Stimulated activated CD4-positive, alpha-beta T cell treated with anti-CD3 and anti-CD28 coated beads, Interleukin-4, amount 100 ng/mL, for 48 hours (primary cell): Measurements from ENCODE around the gene GAS2L1.

Experiments used
- DNase-seq, 2 donors: peaks; one replicate each; pipeline ENCODE4 v3.0.0-alpha.2; 2020; ENCODE audit warnings: low read depth in 2 of 2

GAS2L1 gene

DNA sequence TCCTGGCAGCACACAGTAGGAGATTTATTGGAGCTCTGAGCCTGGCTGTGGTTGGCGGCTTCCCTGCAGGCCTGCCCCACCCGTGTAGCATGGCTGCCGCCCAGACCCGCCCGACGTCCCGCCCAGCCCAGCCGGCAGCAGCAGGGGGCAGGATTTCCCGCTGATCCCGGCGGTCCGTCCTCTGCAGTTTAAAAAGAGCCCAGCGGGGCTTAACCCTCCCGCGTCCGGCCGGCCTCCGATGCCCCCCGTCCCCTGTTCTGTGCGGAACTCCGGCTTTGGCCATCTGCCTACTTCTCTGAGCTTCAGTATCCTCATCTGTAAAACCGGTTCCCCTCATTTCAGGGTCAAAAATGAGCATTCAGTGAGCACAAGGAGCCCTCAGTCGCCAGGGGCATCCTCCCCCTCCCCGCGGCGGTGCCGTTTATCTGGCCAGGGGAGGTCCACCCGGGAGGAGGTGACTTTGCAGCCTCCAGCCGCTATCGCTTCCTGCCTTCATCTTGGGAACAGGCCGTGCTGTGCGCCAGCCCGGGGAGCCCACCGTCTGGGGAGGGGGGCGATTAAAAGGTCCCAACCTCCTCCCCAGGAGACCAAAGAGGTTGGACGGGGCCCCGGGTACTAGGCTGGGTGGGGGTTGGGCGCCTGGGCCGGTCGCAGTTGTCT is at the start of gene GAS2L1:
GAS2L1 (plus strand) TSS at position 476 of the 660 bp plus-strand sequence. CDS start 1,456 bp downstream, outside the sequence.
- peak in 1 of 2 donors; percentile 49 for DNase-seq

DNA sequence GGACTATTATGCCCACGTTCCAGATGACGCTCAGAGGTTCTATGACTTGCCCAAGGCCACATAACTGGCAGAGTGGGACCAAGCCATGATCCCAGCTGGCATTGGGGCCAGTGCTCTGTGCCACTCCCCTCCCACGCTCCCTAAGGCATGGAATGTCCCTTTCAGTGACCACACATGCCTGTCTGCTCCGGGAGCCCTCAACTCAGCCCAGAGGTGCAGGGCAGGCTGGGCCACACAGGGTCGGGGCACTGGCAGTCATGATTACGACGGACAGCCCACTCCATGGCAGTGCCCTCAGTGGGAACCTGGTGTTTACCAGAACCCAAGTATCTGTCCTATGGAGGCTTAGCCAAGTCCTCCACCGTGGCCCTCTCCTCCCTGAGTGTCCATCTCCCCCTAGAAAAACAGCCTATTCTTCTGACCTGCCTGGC is 48.7 kb upstream of the GAS2L1 start:
- no peak for DNase-seq

DNA sequence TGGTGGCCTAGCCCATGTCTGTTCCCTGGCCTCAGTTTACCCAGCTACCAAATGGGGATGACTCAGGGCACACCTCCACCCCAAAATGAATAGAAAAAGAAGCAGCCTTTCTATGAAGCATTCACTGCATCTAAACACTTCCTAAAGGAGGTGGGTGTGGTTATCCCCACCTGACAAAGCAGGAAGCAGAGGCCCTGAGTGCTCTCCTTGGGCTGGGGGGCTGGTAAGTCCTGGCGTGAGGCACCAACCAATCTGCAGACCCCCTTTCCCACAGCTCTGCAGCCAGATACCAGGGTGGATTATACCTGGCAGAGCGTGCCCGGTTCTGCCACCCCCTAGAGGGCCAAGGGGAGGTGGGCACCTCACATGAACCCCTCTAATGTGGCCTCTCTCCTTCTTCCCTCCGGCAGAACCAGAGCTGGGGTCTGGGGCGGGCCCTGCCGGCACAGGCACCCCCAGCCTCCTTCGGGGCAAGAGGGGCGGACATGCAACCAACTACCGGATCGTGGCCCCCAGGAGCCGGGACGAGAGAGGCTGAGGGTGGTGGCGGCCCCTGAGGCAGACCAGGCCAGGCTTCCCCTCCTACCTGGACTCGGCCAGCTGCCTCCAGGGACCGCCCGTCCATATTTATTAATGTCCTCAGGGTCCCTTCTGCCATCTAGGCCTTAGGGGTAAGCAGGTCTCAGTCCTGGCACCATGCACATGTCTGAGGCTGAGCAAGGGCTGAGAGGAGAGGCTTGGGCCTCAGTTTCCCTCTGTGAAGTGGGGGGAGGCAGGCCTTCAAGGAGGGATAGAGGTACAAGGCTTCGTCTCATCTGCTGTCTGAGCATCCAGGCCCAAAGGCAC is 47.8 kb upstream of the GAS2L1 start:
- DNase-seq = no peak

DNA sequence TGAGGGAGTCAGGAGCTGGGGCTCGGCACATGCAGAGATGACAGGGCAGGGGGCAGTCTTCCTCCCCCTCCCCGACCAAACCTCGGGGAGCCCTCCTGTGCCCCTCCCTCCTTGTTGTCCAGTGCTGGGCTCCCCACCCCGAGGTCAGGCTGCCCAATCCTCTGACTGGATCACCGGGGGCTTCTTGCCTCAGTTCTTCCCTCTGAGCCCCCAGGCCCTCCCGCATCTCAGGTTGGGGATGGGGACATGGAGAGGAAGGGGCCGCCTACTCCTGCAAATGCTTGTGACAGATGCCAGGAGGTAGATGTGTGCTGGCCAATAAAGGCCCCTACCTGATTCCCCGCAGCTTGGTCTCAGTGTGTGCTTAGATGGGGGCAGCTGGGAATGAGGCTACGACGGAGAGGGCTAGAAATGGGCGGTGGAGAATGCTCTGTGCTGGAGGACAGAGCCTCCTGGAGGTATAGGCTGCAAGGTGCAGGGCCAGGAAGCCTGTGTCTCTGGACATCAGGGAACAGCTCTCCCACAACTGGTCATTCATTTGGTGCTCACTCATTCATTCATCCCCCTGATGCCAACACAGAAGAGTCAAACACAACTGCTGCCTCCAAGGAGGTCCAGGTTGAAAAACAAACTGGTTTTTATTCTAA is 47.1 kb upstream of the GAS2L1 start:
- DNase-seq = no peak

DNA sequence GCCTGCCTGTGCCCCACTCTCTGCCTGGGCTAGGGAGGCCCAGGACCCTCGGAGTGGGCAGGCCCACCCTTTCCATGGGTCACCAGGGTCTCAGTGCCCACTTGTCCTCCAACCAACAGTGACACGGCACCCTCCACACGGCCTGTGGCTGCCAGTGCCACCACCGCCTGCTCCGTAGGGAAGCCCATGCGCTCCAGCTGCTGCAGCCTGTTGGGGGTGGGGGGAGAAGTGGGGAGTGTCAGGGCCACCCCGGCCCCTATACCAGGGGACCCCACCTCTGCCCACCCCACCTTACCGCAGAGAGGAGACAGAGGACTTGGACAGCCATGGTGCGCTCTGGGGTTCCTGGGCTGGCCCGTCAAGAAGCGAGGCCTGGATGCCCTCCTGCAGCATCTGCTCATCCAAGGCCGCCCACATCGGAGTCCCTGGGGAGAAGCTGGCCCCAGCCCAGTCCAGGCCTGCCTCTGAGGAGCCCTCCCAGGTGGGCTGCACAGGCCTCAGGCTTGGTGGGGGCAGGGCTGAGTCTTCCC is 46.4 kb upstream of the GAS2L1 start:
- DNase-seq = no peak

DNA sequence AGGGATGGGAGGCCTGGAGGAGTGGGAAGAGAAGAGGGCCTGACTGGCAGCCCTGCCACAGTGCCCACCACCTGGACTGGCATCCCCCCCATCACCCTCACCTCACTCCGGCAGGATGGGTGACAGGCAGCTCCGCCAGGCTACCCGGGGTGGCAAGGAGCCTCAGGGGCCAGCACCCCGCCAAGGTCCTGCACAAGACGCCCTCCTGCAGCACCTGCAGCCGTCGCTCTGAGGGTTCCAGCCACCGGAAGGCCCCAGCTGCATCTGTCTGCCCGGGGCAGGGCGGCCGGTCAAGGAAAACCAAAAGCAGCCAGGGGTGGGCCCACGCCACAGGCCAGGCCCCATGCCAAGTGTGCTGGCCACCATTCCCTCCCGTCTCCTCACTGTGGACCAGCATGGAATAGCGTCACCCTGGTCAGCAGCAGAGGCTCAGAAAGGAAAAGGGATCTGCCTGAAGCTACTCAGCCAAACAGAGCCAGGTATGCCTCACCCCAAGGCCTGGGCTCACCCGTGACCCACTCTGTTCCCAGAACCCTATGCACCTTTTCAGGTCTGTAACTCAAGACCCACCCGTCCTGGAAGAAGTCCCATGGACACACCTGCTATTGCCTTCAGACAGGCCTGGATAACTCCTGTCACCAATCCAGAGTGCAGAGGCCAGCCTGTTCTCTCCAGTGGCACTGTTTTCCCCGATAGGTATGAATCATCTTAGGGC is 45.7 kb upstream of the GAS2L1 start:
- DNase-seq = no peak

DNA sequence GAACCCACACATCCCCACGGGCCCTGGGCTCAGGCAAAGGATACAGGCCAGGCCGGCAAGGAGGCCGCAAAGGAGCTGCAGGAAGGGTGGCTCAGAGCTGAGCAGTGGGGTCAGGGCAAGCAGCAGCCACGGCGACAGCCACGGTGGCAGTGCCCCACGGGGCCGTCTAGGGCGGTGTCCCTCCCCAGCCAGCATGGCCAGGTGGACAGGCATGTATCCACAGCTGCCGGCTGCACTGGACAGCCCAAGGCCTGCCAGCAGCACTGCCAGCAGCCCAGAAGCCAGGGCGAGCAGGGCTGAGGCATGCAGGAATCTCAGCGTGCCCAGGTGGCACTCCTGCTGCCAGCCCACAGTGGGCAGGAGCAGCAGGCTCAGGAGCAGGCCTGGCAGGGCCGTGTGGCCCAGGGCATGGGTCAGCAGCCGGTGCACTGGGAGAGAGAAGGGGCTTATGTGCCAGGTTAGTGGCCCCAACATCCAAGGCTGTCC is 42.6 kb upstream of the GAS2L1 start:
- no peak for DNase-seq

DNA sequence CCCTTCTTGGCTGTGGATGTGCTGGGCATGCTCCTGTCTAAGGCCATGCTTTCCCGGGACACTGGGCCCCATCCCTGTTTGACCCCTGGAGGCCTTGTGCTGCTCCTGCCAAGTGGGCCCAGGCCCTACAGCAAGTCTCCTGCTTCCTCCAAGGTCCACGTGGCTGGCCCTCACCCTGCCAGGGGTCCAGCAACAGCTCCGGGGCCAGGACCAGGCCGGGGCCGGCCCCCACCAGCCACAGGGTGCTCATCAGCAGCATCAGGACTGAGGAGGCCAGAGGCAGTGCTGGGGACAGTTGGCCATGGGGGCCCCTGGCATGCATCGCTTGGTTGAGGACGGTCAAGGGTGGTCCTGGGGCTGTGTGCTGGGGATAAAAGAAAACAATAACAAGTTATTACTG is 41.1 kb upstream of the GAS2L1 start:
- no peak for DNase-seq

DNA sequence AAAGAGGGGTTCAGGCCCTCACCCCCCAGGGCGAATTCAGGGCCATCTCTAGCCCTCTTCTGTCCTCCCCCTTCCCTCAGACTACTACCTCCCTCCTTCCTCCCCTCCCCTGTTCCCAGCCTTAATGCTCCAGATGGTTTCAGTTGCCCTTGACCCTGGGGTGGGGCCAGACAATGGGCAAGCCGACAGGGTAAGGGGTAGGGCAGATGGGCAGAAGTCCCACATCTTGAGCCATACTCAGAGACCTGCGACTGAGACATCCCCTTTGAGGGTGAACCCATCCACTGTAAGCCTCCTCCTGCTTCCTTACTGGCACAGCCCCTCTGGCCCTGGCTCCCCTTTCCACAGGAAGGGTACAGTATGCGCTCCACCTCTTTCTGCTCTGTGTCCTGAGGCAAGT is 40.5 kb upstream of the GAS2L1 start:
- no peak for DNase-seq

DNA sequence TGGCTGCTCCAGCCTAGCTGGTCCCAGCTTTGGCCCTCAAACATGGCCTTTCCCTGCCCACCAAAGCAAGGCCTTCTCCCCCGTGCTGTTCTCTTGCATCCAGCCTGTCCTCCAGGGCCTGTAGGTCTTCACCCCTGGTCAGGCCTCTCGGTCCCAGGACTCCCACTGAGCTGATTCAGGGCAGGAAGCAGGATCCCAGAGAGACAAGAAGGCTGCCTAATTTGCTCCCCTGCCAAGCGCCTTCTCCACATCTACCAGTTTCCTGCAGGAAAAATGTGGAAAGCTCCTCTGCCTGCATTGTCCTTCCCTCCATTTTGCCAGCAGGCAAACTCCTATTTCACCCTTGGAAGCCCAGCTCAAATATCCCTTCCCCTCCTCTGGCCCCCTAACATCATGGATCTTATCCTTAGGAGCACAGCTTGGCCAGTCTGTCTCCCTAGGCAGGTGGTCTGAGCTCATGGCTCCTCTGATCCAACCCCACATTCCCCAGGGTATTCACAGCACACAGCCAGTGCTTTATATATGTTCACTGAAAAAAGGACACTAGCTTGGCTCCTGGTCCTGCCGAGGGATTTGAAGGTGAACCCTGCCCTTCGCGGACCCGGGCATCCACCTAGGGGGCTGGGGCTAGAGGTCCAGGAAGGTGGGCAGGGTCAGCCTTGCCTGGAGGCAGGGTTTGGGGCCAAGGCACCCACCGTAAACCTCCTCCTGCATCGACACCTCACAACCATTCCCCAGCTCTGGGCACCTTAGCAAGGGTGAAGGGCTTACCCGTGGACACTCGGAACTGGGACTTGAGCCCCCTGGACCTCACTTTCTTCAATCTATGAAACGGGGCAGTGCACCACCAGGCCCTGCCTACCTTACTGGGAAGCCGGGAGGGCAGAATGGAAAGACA is 39.6 kb upstream of the GAS2L1 start:
- no peak for DNase-seq

DNA sequence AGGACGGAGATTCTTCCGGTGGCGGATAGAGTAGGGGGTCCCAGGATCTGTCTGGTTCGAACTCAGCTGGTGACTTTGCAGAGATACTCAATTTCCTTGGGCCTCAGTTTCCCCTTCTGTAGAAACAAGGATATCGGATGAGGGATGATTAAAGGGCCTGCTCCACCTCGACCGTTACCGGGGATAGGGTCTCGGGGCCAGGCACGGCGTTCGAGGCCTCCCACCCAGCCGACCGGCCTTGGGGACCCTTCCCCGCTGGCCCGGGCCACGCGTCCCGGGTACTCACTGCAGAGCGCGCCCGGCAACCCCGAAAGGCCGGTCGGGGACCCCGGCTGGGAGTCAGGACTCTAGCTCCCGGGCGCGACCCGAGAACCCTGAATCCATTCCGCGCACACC is 39.0 kb upstream of the GAS2L1 start:
- DNase-seq = no peak

DNA sequence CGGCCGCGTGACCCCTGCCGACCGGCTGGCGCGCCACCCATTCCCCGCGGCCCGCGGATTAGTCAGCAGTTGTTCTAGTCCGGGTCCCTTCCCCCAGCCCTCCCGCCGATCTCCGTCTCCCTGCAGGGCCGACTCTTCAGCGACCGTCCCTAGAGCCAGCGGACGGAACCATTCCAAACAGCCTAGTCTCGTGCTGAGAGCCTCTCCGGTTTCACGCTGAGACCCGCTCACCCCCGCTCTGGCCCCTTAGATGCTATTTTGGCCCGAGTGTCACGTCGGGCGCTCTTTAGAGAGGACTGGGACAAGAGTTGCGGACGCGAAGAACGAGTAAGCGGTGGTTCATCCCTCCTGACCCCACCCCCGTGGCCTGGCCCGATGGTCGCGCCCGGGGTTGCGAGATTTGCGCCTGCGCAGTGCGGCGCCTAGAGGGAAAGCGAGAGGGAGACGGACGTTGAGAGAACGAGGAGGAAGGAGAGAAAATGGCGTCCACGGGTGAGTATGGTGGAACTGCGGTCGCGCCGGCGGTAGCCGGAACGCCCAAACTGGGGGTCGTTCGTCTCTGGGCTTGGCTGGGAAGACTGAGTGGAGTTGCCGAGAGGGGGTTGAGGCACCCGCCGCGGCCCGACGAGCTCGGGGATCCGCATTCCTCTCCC is 38.5 kb upstream of the GAS2L1 start, which contains the start of the genes EWSR1 and RHBDD3:
EWSR1 (plus strand) TSS at position 411 of the 653 bp plus-strand sequence; CDS start at position 480, 69 bp downstream.
RHBDD3 (minus strand) TSS at position 124 of the 653 bp plus-strand sequence. CDS start 2,355 bp downstream, outside the sequence.
- peak; percentile 93 to 97 for DNase-seq

DNA sequence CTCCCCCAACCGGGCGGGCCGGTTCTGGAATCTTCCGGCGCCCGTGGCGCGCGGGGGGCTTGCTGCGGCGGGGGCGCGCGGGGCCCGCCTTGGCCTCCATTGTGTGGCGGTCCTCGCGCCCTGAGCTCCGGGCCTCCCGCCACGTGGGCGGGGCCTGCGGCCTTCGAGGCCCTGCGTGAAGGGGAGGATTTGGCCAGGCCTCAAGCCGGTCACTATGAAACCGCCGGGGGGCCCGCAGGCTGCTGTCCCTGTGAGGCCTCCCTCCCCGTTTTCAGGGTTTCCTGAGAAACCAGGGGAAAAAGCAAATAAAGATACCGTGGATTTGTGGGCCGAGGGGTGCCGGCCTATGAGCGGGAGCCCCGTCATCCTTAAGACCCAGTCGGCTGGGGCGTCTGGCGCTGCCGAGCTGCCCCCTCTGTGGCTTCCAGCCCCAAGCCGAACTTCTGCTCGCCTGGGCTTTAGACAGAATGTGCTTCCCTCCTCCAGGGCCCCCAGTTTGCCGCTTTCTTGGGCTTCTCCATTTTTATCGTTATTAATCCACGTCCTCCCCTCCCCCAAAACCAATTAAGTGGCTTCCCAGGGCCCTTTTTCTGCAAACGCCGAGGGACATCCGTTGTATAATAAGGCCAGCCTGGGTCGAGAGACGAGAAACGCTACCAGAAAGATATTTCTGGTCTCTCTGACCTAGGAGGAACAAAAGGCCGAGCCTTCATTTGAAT is 37.8 kb upstream of the GAS2L1 start:
- DNase-seq = peak in 1 of 2 donors; percentile 28

DNA sequence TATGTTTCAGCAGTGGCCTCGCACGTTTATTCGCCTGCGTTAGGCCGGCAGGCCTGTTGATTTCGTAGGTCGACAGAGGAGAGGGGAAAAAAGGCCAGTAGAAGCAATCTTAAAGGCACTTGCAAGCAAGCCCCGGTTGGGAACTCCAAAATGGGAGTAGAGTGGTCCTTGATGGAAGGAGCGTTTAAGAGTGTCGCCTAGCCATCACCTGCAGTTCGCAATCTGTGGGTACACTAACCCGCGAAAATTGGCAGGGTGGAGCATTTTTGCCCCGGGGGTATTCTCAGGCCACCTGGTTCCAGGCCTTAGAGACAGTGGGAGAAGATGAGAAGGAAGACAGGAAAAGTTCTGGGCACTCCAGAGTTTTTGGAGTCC is 37.2 kb upstream of the GAS2L1 start:
- no peak for DNase-seq

DNA sequence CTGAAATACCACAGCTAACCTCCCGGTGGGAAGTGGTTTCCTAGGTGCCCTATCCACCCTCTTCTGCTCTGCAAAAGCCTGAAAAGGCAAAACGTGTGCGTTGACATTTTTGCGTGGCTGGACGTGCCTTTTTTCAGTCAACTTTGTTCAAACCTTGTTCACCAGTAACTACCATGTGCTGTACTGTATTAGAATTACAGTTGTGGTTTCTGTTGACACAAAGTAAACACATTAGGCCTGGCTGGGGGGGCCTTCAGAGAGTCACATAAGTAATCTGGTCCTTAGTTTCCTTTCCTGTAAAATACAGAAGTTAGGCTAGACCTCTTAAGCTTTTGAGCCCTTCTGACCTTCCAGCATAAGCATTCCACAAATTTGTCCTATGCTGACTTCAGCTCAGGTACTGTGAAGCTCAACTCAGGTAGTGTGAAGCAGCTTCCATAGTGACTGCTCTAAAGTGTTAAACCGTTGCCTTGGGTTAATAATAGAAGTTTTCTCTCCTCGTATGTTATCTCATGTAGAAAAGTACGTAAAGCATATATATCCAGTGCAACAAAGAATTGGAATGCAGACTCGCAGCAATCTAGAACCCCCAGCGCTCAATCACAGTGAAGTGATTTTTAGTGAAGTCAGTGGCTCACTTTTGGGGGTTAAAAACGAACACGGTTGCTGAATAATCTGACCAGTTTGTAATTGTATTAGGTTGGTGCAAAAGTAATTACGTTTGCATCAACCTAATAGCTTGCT is 36.5 kb upstream of the GAS2L1 start:
- DNase-seq = no peak

DNA sequence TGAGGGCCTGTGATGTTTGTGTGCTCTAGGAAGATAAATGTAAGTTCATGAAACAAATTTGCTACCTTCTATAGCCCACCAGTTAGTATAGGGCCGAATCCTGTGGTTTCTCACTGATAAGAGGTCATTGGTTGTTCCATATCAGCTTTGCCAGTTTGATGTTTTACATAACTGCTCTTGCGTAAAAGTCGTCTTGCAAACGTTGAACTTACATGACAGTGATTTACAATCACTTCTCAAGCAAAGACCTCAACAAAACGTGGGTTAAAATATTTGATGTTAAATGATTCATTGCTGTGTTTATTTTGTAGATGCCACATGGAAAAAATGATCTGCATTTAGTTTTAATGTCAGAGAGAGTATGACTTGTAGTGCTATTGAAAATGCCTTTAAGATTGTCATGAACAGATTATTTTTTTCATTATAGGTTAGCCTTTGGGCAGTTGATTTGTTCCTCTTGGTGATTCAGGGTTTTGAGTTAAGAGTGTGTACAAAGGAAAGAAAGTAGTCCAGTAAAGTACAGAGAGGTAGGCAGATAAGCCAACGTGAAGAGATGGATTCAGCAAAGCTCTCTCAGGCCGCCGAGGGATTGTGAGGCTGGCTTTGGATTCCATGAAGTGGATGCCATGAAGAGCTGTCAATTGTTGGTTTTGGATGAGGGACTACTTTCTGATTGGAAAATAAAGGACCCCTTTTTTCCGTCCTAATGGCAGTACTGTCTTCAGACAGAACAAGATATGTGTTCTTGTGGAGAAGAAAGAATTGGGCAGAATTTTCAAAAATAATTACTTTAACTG is 35.8 kb upstream of the GAS2L1 start:
- DNase-seq = no peak

DNA sequence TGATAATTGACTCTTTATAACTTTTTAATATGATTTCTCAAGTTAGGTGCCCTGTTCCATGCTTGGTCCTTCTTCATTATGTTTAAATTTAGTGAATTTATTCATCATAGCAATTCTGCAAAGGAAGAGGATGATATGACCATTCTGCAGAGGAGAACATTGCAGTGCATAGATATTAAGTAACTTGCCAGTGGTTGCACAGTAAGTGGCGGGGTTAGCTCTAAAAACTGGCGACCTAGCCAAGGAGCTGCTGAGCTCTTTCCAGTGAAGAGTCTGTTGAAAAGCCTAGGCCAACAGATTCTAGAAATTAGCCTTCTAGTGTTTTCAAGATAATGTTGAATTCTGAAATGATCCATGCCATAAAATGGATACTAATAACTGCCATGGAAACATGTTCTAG is 33.8 kb upstream of the GAS2L1 start:
- DNase-seq = no peak

DNA sequence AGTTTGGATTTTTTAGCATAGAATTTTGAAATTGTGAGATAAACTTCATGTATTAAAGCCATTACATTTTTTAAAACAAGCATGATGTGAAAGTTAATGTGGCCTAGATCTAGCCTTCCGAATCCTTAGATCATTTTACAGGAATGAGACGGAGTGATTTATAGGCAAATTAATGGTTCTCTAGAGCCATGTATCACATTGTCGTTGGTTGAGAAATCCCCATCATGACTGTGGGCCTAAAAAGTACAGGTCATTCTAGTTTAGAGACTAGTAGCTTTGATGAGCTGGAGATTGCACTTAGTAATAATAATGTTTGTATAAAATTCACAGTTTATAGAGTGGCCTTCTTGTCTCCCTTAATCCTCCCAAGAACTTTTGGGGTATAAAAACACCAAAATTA is 31.3 kb upstream of the GAS2L1 start:
- DNase-seq = no peak
